ENCODE data around the gene AGBL4.

GRCh38 chr1:48876330-48876785 is 1147.4 kb downstream of the AGBL4 start:
- TF ChIP-seq EZH2 (IDR thresholded peaks at IDR 0.05; ENCODE audit: borderline replicate concordance, low read depth, low read length, severe bottlenecking) (no peak), CTCF (IDR thresholded peaks at IDR 0.05; ENCODE audit: borderline replicate concordance, extremely low read depth, low read length, poor library complexity, severe bottlenecking) (no peak)
